CD4-positive, alpha-beta T cell treated with Interferon alpha-2 for 1 hour (primary cell): Measurements from ENCODE around the gene RASL12.
"Not testable (repeated sequence)": the region's sequence is repeated elsewhere in the genome, so short reads cannot be mapped to it uniquely, and the experiment has no call there.

ENCODE experiments used
- DNase-seq, 2 donors: peaks; one replicate each; pipeline ENCODE4 v3.0.0-alpha.2; 2020 to 2022

The RASL12 gene

DNA sequence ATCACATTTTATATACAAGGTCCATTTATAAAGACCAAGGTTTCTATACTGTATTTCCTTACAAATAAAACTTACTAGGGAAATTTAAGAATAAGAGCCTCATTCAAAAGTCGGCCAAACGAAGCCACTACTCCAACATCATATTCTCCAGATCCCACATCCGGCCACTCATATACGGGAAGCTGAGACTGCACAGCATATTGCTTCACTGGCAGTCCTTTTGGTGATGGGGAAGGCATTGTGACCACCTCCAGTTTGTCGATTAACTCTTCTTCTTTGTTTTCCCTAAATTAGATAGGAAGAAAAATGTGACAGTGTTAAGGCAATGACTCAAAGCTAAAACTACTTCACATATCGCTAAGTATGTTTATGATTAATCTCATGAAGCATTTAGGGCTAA is 41.0 kb downstream of the RASL12 start:
- DNase-seq = no peak

DNA sequence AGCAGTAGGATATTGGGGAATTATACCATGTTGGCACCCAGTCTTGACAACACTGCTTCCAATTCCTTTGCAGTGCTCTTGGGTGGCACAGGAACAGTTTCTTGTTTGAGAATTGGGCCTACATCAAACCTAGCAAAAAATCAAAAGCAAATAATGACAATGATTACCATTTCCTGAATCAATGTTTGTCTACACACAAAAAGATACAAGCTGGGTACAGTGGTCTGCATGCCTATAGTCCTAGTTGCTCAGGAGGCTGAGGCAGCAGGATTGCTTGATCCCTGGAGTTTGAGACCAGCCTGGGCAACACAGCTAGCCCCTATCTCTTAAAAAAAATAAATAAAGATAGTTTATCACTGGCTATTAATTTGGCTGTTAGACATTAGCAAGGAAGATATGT is 46.3 kb downstream of the RASL12 start:
- DNase-seq = no peak

GRCh38 chr15:65020419-65020818 is 47.4 kb downstream of the RASL12 start:
- DNase-seq = no peak

GRCh38 chr15:65011198-65011597 is 56.6 kb downstream of the RASL12 start:
- not testable (repeated sequence) for DNase-seq

- DNase-seq = no peak
Measured at GRCh38 chr15:65008983-65009382, 58.8 kb downstream of the RASL12 start.

DNA sequence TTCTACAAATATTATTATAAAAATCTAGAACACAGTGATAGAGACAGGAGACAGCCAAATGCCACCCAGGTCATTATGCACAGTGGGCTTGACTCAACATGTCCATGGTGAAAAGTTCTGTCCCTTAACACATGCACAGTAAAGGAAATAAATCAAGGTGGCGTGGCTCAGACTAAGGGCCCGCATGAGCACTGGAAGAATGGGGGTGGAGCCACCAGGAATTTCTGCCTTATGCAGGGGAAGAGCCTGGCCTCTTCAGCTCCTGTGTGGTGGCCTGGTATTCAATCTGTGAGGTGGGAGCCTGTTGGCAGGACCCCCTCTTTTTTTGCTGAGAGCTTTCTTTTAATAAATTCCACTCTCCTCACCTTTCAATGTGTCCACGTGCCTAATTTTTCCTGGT is 60.9 kb downstream of the RASL12 start:
- DNase-seq = no peak

GRCh38 chr15:65004993-65005392 is 62.8 kb downstream of the RASL12 start:
- no peak for DNase-seq
